Kidney (tissue), 14 donors: ENCODE measurements around the gene ULK3. TPM values are rescaled to one million over a fixed set of nuclear protein-coding genes. Genes with fewer than 3 reads are reported as not detected.
"Not testable (repeated sequence)": the region's sequence is repeated elsewhere in the genome, so short reads cannot be mapped to it uniquely, and the experiment has no call there.

Source experiments
- DNase-seq, 5 donors: peaks; one replicate each; pipeline ENCODE4 v3.0.0-alpha.2; 2013 to 2020
- FAIRE-seq: peaks from 2 replicates; lab custom pipeline; 2012; peaks lifted over from hg19 to GRCh38; lab: Jason Lieb, UNC
- H3K27ac ChIP-seq, 2 donors: one replicate each; pipeline ENCODE4 v1.7.0; 2013; ENCODE audit warnings: low read depth in 2 of 2, low read length in 2 of 2, inconsistent platforms in 1 of 2
- H3K27me3 ChIP-seq: one replicate; pipeline ENCODE4 v1.7.1; 2013; ENCODE audit warnings: low read length, inconsistent platforms; ENCODE audit not compliant: control insufficient read depth, insufficient read depth
- H3K36me3 ChIP-seq, 3 donors: one replicate each; pipeline versions ENCODE4 v1.7.0 to v1.7.1; 2013; ENCODE audit warnings: low read length in 3 of 3, control low read depth in 1 of 3, inconsistent platforms in 1 of 3; ENCODE audit not compliant: insufficient read depth in 3 of 3, control insufficient read depth in 2 of 3
- H3K4me1 ChIP-seq, 3 donors: one replicate each; pipeline versions ENCODE4 v1.7.0 to v1.7.1; 2013; ENCODE audit warnings: low read length in 3 of 3, inconsistent platforms in 1 of 3, low read depth in 1 of 3; ENCODE audit not compliant: control insufficient read depth in 2 of 3, insufficient read depth in 2 of 3
- H3K4me3 ChIP-seq, 3 donors: one replicate each; pipeline versions ENCODE4 v1.7.0 to v1.8.1; 2013; ENCODE audit warnings: low read length in 3 of 3, control low read depth in 1 of 3, inconsistent platforms in 1 of 3
- H3K9ac ChIP-seq, 3 donors: one replicate each; pipeline versions ENCODE4 v1.7.0 to v1.7.1; 2013; ENCODE audit warnings: low read length in 3 of 3, control low read depth in 1 of 3, inconsistent platforms in 1 of 3
- H3K9me3 ChIP-seq, 3 donors: one replicate each; pipeline versions ENCODE4 v1.7.0 to v1.7.1; 2013; ENCODE audit warnings: low read length in 3 of 3, control low read depth in 1 of 3, inconsistent platforms in 1 of 3; ENCODE audit not compliant: control insufficient read depth in 2 of 3, insufficient read depth in 1 of 3
- intact Hi-C: fragments of 100-400 bp; cut with DNase I; formaldehyde crosslinking; loops from one replicate; pipeline ENCODE4 v1.11.1; 2022
- polyA plus RNA-seq: library from polyadenylated mRNA; stranded (reverse); fragments of 350-450 nt; fragmentation: Illumina TruSeq; extraction: RNeasy Lipid Tissue Mini Kit (QIAGEN cat#74804); gene quantifications from one replicate; pipeline ENCODE4 v1.2.3, GENCODE V29; 2014; ENCODE audit warnings: low read depth, low replicate concordance; ENCODE audit not compliant: insufficient read depth
- total RNA-seq: library from RNA; stranded (reverse); fragmentation: NEBNext Ultra II Directional; extraction: Animal tissue kit (Norgen Biotek cat#: 25700); gene quantifications from one replicate; pipeline ENCODE4 v1.2.1, GENCODE V29; 2021
- TF ChIP-seq, protein P1 (sequence below): IDR thresholded peaks from 3 replicates; pipeline ENCODE4 v1.5.1; 2012; ENCODE audit warnings: mild to moderate bottlenecking, moderate library complexity, borderline replicate concordance; ENCODE audit not compliant: insufficient read depth; ENCODE audit errors: extremely low read depth
- donor health status: control.
- donor health status: control.
- donor health status: control.
- donor health status: control.
- donor health status: control.
- donor health status: DM: yes; HTN: yes; CAD: no.
- donor health status: Normal renal cell carcinoma (clear cell type).

Gene ULK3
- total and polyA plus RNA-seq, 2 donors from 2014 or later, result 34.5 to 36.1 TPM

DNA sequence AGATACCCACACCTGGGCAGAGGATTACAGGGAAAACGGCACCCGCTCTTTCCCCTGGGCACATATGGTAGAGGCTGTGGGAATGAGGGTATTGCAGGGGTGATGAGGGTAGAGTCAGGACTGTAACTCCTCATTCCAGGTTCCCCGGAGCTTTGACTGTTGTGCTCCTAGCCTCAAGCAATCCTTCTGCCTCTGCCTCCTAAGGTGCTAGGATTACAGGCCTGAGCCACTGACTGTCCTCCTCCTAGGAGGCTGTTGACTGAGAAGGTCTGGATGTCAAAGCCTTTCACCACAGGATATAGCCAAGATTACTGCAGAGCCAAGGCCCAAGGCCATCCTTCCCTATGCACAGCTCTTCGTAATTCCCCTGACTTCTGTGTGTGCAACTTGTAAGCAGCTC lies 45.8 kb upstream of the ULK3 start:
- H3K9ac ChIP-seq, result no peak overlapping the region
- FAIRE-seq (no peak), DNase-seq (no peak)
- no peak overlapping the region for H3K4me3 ChIP-seq
- peaks cover 4 to 12% (median 5%) of the 10 kb centered on the region in 3 donors for H3K4me1 ChIP-seq
- no peaks in the 10 kb centered on the region for H3K9me3 ChIP-seq
- intact Hi-C loops, result no loop called here
- H3K36me3 ChIP-seq, result peaks cover 0 to 6% (median 3%) of the 10 kb centered on the region in 3 donors
- no peak overlapping the region for H3K27ac ChIP-seq
- TF ChIP-seq, protein P1, sequence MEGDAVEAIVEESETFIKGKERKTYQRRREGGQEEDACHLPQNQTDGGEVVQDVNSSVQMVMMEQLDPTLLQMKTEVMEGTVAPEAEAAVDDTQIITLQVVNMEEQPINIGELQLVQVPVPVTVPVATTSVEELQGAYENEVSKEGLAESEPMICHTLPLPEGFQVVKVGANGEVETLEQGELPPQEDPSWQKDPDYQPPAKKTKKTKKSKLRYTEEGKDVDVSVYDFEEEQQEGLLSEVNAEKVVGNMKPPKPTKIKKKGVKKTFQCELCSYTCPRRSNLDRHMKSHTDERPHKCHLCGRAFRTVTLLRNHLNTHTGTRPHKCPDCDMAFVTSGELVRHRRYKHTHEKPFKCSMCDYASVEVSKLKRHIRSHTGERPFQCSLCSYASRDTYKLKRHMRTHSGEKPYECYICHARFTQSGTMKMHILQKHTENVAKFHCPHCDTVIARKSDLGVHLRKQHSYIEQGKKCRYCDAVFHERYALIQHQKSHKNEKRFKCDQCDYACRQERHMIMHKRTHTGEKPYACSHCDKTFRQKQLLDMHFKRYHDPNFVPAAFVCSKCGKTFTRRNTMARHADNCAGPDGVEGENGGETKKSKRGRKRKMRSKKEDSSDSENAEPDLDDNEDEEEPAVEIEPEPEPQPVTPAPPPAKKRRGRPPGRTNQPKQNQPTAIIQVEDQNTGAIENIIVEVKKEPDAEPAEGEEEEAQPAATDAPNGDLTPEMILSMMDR, result no peak
- H3K27me3 ChIP-seq, result no peaks in the 10 kb centered on the region

DNA sequence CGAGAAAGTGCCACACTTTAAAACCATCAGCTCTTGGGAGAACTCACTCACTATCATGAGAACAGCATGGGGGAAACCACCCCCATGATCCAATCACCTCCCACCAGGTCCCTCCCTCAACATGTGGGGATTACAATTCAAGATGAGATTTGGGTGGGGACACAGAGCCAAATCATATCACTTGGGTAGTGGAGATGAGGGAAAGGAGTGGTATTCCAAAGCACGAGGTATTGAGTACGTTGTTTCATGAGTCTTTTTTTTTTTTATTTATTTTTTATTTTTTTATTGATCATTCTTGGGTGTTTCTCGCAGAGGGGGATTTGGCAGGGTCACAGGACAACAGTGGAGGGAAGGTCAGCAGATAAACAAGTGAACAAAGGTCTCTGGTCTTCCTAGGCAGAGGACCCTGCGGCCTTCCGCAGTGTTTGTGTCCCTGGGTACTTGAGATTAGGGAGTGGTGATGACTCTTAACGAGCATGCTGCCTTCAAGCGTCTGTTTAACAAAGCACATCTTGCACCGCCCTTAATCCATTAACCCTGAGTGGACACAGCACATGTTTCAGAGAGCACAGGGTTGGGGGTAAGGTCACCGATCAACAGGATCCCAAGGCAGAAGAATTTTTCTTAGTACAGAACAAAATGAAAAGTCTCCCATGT lies 44.7 kb upstream of the ULK3 start:
- H3K36me3 ChIP-seq, H3K4me3 ChIP-seq, intact Hi-C loops, H3K9me3 ChIP-seq, H3K9ac ChIP-seq, H3K27ac ChIP-seq, H3K27me3 ChIP-seq, DNase-seq, FAIRE-seq: not testable (repeated sequence)
- H3K4me1 ChIP-seq, result peaks cover 4 to 12% (median 5%) of the 10 kb centered on the region in 3 donors

DNA sequence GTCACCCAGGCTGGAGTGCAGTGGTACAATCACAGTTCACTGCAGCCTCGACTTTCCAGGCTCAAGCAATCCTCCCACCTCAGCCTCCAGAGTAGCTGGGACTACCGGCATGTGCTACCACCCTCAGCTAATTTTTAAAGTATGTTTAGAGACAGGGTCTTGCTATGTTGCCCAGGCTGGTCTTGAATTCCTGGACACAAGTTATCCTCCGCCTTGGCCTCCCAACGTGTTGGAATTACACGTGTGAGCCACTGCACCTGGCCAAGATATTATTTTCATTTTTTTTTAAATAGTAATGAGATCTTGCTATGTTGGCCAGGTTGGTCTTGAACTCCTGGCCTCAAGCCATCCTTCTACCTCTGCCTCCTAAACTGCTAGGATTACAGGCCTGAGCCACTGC lies 42.5 kb upstream of the ULK3 start:
- no peak overlapping the region for H3K4me3 ChIP-seq
- FAIRE-seq (no peak), DNase-seq (no peak)
- no peak overlapping the region for H3K27ac ChIP-seq
- no peak overlapping the region for H3K9ac ChIP-seq
- intact Hi-C loops, result no loop called here
- peaks cover 4 to 8% (median 5%) of the 10 kb centered on the region in 3 donors for H3K4me1 ChIP-seq
- peaks cover 0 to 3% (median 0%) of the 10 kb centered on the region in 3 donors for H3K9me3 ChIP-seq
- H3K27me3 ChIP-seq, result no peaks in the 10 kb centered on the region
- no peaks in the 10 kb centered on the region for H3K36me3 ChIP-seq
- TF ChIP-seq, protein P1, result no peak

DNA sequence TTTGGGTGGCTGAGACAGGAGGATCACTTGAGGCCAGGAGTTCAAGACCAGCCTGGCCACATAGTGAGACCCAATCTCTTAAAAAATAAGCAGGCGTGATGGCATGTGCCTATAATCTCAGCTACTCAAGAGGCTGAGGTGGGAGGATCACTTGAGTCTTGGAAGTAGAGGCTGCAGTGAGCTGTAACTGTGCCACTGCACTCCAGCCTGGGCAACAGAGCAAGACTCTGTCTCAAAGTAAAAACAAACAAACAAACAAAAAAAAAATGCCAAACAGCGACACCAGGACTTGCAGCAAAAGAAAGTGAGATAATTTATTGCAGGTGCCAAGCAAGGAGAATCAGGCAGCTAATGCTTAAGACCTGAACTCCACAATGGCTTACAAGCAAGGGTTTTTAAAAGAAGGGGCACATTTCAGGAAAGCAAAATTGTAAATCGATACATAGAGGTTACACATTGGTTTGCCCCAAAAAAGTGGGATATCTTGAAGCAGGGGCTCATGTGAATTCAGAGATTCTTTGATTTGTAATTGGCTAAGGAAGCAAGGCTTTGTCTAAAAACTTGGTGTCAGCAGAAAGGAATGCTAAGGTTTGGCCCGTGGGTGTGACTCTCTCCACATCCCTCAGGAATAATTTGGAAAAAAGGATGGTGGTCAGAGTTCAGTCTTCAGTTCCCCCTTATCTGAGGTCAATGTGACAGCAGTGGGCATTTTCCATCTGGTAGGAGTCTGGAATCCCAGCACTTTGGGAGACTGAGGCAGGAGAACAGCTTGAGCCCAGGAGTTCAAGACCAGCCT lies 41.7 kb upstream of the ULK3 start:
- TF ChIP-seq, protein P1, result no peak
- DNase-seq (no peak), FAIRE-seq (no peak)
- Histone ChIP-seq H3K4me1 (peaks cover 2 to 5% (median 5%) of the 10 kb centered on the region in 3 donors), H3K4me3 (no peak overlapping the region), H3K9me3 (peaks cover 0 to 3% (median 0%) of the 10 kb centered on the region in 3 donors), H3K27me3 (no peaks in the 10 kb centered on the region), H3K27ac (no peak overlapping the region), H3K9ac (no peak overlapping the region), H3K36me3 (no peaks in the 10 kb centered on the region)
- intact Hi-C loops, result no loop called here
